ENCODE results near the gene NUP210.

DNA sequence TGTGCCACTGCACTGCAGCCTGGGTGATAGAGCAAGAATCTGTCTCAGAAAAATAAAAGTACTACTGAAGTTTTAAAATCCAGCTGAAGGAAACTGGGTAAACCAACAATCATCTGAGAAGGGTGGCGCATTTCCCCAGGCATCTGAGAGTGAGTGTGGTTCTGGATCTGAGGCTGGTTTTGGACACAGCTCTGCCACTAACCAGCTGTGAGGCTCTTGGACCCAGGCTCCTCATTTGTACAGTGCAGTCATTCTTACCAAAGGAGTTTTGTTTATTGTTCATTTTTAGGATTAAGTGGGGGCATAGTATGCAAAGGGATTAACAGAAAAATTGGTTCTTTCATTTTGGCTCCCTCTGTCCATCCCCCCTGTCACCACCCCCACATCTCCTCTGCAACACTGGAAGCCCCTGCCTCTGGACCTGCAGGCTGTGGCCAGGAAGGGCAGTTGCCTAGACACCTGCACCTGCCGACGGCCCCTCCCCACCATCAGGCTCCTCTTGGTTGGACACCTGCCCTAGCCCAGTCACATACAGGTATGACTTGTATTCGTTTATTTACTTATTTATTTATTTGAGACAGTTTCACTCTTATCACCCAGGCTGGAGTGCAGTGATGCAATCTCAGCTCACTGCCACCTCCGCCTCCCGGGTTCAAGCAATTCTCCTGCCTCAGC is 8.8 kb downstream of the NUP210 start:
- TF ChIP-seq CTCF (IDR thresholded peaks at IDR 0.05; ENCODE audit: low read depth, low read length, missing input control), result no peak
- TF ChIP-seq, protein P1, sequence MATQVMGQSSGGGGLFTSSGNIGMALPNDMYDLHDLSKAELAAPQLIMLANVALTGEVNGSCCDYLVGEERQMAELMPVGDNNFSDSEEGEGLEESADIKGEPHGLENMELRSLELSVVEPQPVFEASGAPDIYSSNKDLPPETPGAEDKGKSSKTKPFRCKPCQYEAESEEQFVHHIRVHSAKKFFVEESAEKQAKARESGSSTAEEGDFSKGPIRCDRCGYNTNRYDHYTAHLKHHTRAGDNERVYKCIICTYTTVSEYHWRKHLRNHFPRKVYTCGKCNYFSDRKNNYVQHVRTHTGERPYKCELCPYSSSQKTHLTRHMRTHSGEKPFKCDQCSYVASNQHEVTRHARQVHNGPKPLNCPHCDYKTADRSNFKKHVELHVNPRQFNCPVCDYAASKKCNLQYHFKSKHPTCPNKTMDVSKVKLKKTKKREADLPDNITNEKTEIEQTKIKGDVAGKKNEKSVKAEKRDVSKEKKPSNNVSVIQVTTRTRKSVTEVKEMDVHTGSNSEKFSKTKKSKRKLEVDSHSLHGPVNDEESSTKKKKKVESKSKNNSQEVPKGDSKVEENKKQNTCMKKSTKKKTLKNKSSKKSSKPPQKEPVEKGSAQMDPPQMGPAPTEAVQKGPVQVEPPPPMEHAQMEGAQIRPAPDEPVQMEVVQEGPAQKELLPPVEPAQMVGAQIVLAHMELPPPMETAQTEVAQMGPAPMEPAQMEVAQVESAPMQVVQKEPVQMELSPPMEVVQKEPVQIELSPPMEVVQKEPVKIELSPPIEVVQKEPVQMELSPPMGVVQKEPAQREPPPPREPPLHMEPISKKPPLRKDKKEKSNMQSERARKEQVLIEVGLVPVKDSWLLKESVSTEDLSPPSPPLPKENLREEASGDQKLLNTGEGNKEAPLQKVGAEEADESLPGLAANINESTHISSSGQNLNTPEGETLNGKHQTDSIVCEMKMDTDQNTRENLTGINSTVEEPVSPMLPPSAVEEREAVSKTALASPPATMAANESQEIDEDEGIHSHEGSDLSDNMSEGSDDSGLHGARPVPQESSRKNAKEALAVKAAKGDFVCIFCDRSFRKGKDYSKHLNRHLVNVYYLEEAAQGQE (IDR thresholded peaks at IDR 0.05), result no peak
- TF ChIP-seq YY1 (IDR thresholded peaks at IDR 0.05), result no peak
- TF ChIP-seq RAD21 (IDR thresholded peaks at IDR 0.05), result no peak
- no peak for TF ChIP-seq TAF1 (conservative IDR thresholded peaks at IDR 0.05)
- no peak for TF ChIP-seq SP1 (IDR thresholded peaks at IDR 0.05)
- TF ChIP-seq ZBTB33 (IDR thresholded peaks at IDR 0.05), result no peak
- TF ChIP-seq, protein P2, sequence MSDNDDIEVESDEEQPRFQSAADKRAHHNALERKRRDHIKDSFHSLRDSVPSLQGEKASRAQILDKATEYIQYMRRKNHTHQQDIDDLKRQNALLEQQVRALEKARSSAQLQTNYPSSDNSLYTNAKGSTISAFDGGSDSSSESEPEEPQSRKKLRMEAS (IDR thresholded peaks at IDR 0.05), result no peak
- no peak for TF ChIP-seq ATF3 (IDR thresholded peaks at IDR 0.05)
- no peak for TF ChIP-seq HNF4G (IDR thresholded peaks at IDR 0.05)
- no peak for TF ChIP-seq GABPA (IDR thresholded peaks at IDR 0.05 in 1 of 2, conservative IDR thresholded peaks at IDR 0.05 in 1 of 2)
- no peak for TF ChIP-seq RXRA (IDR thresholded peaks at IDR 0.05)
- TF ChIP-seq FOXA2 (IDR thresholded peaks at IDR 0.05), result no peak

All from liver (tissue), 3 donors.